ENCODE results near the gene OPCML.

Gene OPCML

GRCh38 chr11:132785878-132786277 lies 746.4 kb downstream of the OPCML start:
- H3K27me3 Mint-ChIP-seq, result no peaks in the 10 kb centered on the region
- H3K27ac Mint-ChIP-seq, result no peak overlapping the region
- H3K36me3 Mint-ChIP-seq, result no peaks in the 10 kb centered on the region
- no peak overlapping the region for H3K4me3 Mint-ChIP-seq
- no peaks in the 10 kb centered on the region for H3K4me1 Mint-ChIP-seq
- peaks cover 8% of the 10 kb centered on the region for H3K9me3 Mint-ChIP-seq

GRCh38 chr11:132784441-132784840 lies 747.9 kb downstream of the OPCML start:
- no peaks in the 10 kb centered on the region for H3K36me3 Mint-ChIP-seq

GRCh38 chr11:132782102-132782501 lies 750.2 kb downstream of the OPCML start:
- no peak overlapping the region for H3K4me3 Mint-ChIP-seq
- H3K9me3 Mint-ChIP-seq, result peaks cover 8% of the 10 kb centered on the region
- no peaks in the 10 kb centered on the region for H3K27me3 Mint-ChIP-seq

More at GRCh38 chr11:132784441-132784840, 747.9 kb downstream of the OPCML start:
- Mint-ChIP-seq H3K27me3 (no peaks in the 10 kb centered on the region), H3K4me3 (no peak overlapping the region), H3K9me3 (peaks cover 8% of the 10 kb centered on the region), H3K4me1 (no peaks in the 10 kb centered on the region), H3K27ac (no peak overlapping the region)

GRCh38 chr11:132780046-132780445 lies 752.3 kb downstream of the OPCML start:
- H3K36me3 Mint-ChIP-seq, result no peaks in the 10 kb centered on the region
- H3K27ac Mint-ChIP-seq, result no peak overlapping the region
- H3K4me3 Mint-ChIP-seq, result no peak overlapping the region
- peaks cover 8% of the 10 kb centered on the region for H3K9me3 Mint-ChIP-seq
- H3K27me3 Mint-ChIP-seq, result no peaks in the 10 kb centered on the region
- H3K4me1 Mint-ChIP-seq, result no peaks in the 10 kb centered on the region

More at GRCh38 chr11:132782102-132782501, 750.2 kb downstream of the OPCML start:
- no peaks in the 10 kb centered on the region for H3K36me3 Mint-ChIP-seq
- no peaks in the 10 kb centered on the region for H3K4me1 Mint-ChIP-seq
- H3K27ac Mint-ChIP-seq, result no peak overlapping the region

- H3K36me3 Mint-ChIP-seq, result no peaks in the 10 kb centered on the region
- no peaks in the 10 kb centered on the region for H3K27me3 Mint-ChIP-seq
- no peak overlapping the region for H3K4me3 Mint-ChIP-seq
- peaks cover 5% of the 10 kb centered on the region for H3K9me3 Mint-ChIP-seq
- H3K27ac Mint-ChIP-seq, result no peak overlapping the region
- H3K4me1 Mint-ChIP-seq, result no peaks in the 10 kb centered on the region
Measured at GRCh38 chr11:132779497-132779896, 752.8 kb downstream of the OPCML start.

GRCh38 chr11:132777067-132777975 lies 755.0 kb downstream of the OPCML start:
- no peak overlapping the region for H3K4me3 Mint-ChIP-seq
- H3K4me1 Mint-ChIP-seq, result no peaks in the 10 kb centered on the region
- H3K9me3 Mint-ChIP-seq, result no peaks in the 10 kb centered on the region
- no peaks in the 10 kb centered on the region for H3K36me3 Mint-ChIP-seq
- H3K27me3 Mint-ChIP-seq, result no peaks in the 10 kb centered on the region
- no peak overlapping the region for H3K27ac Mint-ChIP-seq

GRCh38 chr11:132773751-132774150 lies 758.5 kb downstream of the OPCML start:
- Mint-ChIP-seq H3K27ac (no peak overlapping the region), H3K4me3 (no peak overlapping the region), H3K4me1 (no peaks in the 10 kb centered on the region), H3K36me3 (no peaks in the 10 kb centered on the region), H3K27me3 (no peaks in the 10 kb centered on the region), H3K9me3 (no peaks in the 10 kb centered on the region)

GRCh38 chr11:132772703-132773545 lies 759.4 kb downstream of the OPCML start:
- Mint-ChIP-seq H3K4me1 (no peaks in the 10 kb centered on the region), H3K9me3 (no peaks in the 10 kb centered on the region), H3K36me3 (no peaks in the 10 kb centered on the region), H3K27ac (no peak overlapping the region), H3K27me3 (no peaks in the 10 kb centered on the region), H3K4me3 (no peak overlapping the region)

GRCh38 chr11:132771746-132772145 lies 760.6 kb downstream of the OPCML start:
- no peak overlapping the region for H3K4me3 Mint-ChIP-seq
- H3K27ac Mint-ChIP-seq, result no peak overlapping the region
- no peaks in the 10 kb centered on the region for H3K4me1 Mint-ChIP-seq

GRCh38 chr11:132770829-132771530 lies 761.3 kb downstream of the OPCML start:
- no peak overlapping the region for H3K27ac Mint-ChIP-seq
- H3K4me1 Mint-ChIP-seq, result no peaks in the 10 kb centered on the region
- H3K27me3 Mint-ChIP-seq, result no peaks in the 10 kb centered on the region
- H3K36me3 Mint-ChIP-seq, result no peaks in the 10 kb centered on the region
- no peak overlapping the region for H3K4me3 Mint-ChIP-seq
- no peaks in the 10 kb centered on the region for H3K9me3 Mint-ChIP-seq

More at GRCh38 chr11:132771746-132772145, 760.6 kb downstream of the OPCML start:
- Mint-ChIP-seq H3K9me3 (no peaks in the 10 kb centered on the region), H3K27me3 (no peaks in the 10 kb centered on the region), H3K36me3 (no peaks in the 10 kb centered on the region)

- Mint-ChIP-seq H3K36me3 (no peaks in the 10 kb centered on the region), H3K4me1 (no peaks in the 10 kb centered on the region), H3K9me3 (peaks cover 7% of the 10 kb centered on the region), H3K27me3 (no peaks in the 10 kb centered on the region), H3K27ac (no peak overlapping the region), H3K4me3 (no peak overlapping the region)
Measured at GRCh38 chr11:132763503-132763902, 768.8 kb downstream of the OPCML start.

- no peaks in the 10 kb centered on the region for H3K27me3 Mint-ChIP-seq
- H3K27ac Mint-ChIP-seq, result no peak overlapping the region
- no peaks in the 10 kb centered on the region for H3K36me3 Mint-ChIP-seq
- H3K9me3 Mint-ChIP-seq, result peaks cover 7% of the 10 kb centered on the region
- no peaks in the 10 kb centered on the region for H3K4me1 Mint-ChIP-seq
- no peak overlapping the region for H3K4me3 Mint-ChIP-seq
Measured at GRCh38 chr11:132755934-132756333, 776.4 kb downstream of the OPCML start.

GRCh38 chr11:132751516-132752250 lies 780.6 kb downstream of the OPCML start:
- Mint-ChIP-seq H3K36me3 (no peaks in the 10 kb centered on the region), H3K4me1 (no peaks in the 10 kb centered on the region), H3K27me3 (no peaks in the 10 kb centered on the region), H3K27ac (no peak overlapping the region), H3K9me3 (no peaks in the 10 kb centered on the region), H3K4me3 (no peak overlapping the region)

- H3K36me3 Mint-ChIP-seq, result no peaks in the 10 kb centered on the region
- no peaks in the 10 kb centered on the region for H3K27me3 Mint-ChIP-seq
- H3K4me3 Mint-ChIP-seq, result no peak overlapping the region
- no peaks in the 10 kb centered on the region for H3K4me1 Mint-ChIP-seq
- H3K27ac Mint-ChIP-seq, result no peak overlapping the region
- H3K9me3 Mint-ChIP-seq, result no peaks in the 10 kb centered on the region
Measured at GRCh38 chr11:132746305-132746704, 786.0 kb downstream of the OPCML start.

- H3K27ac Mint-ChIP-seq, result no peak overlapping the region
- no peak overlapping the region for H3K4me3 Mint-ChIP-seq
- H3K9me3 Mint-ChIP-seq, result no peaks in the 10 kb centered on the region
- H3K27me3 Mint-ChIP-seq, result no peaks in the 10 kb centered on the region
- no peaks in the 10 kb centered on the region for H3K4me1 Mint-ChIP-seq
- no peaks in the 10 kb centered on the region for H3K36me3 Mint-ChIP-seq
Measured at GRCh38 chr11:132745306-132745705, 787.0 kb downstream of the OPCML start.
